CD4-positive, alpha-beta T cell treated with Interleukin-1 beta for 1 hour (primary cell): ENCODE results near the gene TBXAS1.

Source experiments
- DNase-seq, 2 donors: peaks; one replicate each; pipeline ENCODE4 v3.0.0-alpha.2; 2020 to 2022

Gene TBXAS1

DNA sequence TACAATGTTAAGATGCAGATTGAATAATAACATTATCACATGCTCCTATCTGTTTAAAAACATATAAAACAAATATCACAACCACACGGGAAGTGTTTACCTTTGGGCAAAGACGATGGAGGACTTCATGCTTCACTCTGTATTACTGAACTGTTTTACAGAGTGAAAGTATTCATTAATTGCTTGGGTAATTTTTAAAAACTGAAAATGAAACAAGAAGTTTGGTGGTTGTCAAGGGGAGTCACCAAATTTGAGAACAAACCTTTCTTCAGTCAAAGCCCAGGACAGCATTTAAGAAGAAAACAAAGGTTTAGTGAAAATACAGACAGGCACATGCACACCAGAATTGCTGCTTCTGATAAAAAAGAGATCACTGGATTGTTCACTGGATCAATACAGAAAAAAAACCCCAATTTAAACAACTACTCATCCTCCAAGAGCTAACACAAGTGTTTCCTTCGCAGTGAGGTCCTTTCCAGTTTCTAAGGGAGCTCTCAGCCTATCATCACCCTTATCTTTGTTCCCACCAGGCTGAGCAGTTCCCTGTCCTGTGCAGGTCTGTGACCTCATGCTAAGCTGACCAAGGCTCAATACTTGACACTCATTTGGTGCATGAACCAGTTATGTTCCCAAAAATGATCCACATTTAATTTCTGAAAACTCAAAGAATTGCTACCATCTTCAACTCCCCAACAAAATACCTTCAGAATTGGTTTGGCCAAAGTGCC is 224.9 kb downstream of the TBXAS1 start:
- no peak for DNase-seq

DNA sequence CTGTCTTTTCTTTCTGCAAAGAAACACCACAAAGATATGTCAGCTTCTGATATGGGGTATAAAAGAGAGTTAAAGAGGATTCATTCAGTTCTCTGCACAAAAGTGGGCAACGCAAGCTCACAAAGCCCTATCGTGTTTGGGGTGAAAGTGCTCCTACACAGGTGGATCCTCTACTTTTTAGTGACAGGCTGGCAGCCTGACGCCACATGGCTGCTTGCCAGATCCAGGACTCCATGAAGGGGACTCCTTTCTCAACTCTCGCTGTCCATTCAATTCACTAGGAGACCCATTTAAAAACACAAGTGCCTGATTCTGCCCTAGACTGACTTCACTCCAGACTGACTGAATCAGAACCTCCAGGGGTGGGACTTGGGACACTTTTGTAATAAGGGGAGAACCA is 225.7 kb downstream of the TBXAS1 start:
- no peak for DNase-seq

DNA sequence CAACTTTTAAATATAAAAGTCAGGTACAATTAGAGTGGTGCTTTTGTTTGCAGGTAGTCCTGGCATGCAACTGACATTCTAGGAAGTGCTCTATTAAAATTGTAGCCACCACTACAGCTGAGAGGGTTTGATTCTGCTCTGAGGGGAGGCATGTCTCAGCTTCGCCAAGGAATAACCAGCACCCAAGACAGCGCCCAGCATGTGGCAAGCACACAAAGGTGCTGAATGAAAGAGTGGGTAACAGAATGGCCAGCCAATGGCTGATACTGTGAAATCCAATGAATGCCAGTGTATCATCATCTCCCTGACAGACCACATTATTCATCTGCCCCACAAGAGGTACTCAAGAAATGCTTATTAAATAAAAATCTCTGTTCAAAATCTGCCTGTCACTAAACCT is 226.8 kb downstream of the TBXAS1 start:
- no peak for DNase-seq

DNA sequence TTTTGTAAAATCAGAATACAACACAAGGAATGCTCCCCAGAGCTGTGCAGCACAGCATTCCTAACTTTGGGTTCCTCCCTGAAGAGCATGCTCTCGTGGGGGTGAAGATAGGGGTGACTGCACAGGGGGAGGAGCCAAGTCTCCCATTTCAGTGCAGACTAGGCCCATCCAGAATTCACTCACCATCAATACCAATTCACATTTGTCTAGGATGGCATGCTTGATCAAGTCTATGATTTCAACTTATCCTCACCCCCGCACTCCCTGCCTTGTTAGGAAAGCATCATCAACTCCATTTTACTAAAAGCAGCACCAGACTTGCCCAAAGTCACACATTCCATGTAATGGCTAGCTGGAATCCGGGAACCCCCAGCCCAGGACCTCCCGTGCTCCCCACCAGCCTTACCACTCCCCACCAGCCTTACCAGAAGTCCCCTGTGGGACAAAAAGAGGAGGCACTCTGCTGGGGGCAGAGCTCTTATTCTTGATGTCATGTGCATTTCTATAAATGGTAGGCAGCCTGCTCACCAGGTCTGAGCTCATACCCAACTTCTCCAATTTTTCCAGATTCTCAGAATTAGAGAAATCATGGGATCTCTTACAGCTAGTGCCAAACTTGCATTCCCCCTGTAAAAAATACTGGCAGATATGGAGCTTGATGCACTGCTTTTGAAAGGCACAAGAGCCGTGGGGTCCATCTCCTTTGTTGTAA is 227.5 kb downstream of the TBXAS1 start:
- no peak for DNase-seq

DNA sequence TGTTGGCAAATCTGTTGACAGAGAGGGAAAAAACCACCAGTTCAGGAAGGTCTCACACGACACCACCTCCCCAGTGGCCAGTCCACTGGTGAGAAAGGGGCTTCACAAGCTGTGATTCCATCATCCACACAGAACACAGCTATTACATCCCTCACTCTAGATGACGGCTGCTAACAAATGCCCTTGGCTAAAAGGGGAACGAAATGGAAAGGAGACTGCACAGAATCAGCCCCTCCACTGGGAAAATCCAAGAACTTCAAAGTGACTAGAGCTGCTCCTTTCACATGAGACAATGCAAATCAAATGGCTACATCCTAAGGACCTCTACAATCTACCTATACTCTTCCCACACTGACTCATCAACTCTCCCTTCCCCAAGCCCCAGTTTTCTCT is 228.1 kb downstream of the TBXAS1 start:
- no peak for DNase-seq

DNA sequence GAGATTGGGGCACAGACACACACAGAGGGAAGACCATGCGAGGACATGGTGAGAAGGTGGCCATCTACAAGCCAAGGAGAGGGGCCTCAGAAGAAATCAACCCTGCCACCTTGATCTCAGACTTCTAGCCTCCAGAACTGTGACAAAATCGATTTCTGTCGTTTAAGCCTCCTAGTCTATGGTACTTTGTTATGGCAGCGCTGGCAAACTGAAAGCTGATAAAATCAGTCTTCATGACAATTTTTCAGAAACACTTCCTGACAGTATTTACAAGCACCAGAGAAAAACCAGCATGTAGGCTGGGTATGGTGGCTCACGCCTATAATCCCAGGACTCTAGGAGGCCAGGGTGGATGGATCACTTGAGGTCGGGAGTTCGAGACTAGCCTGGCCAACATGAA is 229.5 kb downstream of the TBXAS1 start:
- no peak for DNase-seq

DNA sequence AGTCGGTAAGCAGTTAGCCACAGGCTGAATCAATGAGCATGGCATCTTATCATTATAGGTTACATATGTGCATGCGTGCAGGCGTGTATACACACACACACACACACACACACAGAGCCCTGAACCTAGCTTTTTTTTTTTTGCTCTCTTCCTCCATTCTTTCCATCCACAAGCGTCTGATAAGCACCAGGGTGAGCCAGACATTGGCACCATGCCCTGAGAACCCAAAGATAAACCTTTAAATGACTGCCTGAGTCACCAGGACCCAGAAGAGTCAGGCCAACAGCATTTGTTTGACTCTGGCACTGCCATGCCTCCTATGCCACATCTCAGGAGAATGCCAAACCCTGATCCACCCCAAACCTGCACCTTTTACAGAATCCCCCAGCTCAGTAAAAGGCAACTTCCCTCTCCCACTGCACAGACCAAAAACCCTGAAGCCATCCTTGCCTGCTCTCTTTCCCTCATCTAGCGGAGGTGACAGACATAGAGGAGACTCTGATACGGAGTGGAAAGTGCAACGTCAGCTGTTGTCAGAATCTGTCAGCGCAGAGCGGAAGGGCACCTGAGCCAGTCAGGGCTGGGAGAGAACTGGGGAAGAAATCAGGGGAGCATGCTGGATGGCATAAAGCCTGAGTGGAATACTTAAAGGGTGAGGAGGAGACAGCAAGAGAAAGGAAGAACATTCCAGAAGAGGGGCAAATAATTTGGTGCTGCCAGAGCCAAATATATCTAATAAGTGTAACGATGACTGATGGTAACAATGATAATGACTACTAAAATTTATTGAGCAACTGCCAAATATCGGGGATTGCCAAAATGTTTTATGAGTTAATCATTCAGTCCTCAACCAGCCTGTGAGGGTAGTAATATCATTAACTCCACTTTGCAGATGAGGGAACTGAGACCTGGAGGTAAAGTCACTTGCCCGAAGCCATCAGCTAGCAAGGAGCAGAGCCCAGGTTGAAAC is 230.5 kb downstream of the TBXAS1 start:
- no peak for DNase-seq

DNA sequence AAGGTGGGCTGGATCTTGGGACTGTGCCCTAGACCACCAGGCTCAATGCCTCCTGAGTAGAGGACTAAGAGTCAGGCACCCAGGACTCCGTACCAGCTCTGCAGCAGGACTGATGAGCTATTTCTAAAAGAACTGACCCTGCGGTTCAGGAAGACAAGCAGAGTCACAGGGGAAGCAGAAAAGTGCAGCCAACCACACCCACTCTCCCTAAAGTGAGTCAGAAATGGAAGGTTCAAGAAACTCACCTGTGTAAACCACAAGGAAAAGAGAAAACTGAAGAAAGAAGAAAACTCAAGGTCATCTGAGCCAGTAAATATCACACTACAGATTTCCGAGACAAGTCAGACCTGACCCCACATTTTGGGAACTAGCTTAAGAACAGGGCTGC is 231.2 kb downstream of the TBXAS1 start:
- DNase-seq, result no peak

DNA sequence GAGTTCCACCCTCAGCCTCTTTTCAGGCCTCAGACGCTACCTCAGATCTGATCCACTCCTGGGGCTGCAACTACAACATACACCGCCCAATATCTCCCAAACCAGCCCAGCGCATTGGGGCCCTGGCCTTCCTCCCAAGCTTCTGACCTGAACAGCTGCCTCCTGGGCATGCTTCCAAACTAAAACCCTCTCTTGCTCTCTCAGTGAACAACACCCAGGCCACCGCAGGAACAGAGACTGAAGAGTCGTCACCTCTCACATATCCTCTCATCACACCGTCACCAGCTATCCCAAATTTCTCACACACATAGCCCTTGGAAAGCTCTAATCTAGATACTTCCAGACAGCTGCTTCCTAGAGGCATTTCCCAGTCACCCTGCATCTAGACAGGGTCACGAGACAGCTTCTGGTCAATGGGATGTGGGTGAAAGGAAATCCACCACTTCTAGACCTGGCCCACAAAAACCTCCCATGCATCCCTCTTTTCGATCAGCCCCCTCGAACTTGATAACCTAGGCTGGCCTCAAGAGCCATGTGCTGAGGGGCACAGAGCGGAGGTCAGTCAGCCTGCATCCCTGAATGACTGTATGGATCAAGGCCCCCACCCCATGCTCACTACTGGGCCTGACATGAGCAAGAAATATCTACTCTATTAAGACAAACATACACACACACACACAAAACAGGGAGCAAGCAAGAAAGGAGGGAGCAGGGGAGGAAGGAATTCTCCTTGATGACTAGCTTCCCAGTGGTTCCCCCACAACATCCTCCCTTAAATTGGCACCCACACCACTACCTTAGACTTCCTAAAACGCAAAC is 231.9 kb downstream of the TBXAS1 start:
- DNase-seq, result no peak

DNA sequence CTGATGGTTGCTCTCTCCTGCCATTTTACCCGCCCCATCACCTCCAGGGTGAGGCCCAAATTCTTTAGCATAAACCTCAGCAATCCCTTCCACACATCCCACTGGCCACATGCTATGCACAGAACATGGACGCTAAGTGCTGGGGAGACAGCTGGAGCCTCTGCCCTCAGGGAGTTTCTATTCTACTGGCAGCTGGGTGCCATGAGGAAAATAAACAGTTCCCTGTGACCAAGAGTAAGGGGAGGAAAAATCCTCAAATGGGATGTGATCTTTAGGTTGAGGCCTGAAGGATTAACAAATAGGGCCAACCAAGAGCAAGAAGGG is 232.5 kb downstream of the TBXAS1 start:
- DNase-seq, result no peak

DNA sequence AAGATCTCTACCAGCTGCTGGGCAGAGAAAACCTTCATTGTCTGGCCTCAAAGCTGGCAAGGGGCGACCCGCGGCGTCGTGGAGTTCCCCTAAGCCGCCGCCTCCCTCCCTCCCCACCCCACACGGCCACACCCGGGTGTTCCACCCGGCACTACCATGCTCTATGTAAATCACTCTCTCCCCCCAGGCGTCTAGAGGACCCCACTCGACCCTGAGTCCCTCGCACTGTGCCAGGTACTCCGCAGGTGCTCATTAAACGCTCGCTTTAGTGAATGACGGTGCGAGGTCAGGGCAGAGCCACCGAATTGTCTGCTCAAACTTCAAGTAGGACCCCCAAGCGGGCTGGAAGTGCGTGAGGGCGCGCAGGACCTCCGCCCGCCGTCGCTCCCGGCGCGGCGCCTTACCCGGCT is 233.1 kb downstream of the TBXAS1 start:
- DNase-seq, result peak; percentile 66 to 70

DNA sequence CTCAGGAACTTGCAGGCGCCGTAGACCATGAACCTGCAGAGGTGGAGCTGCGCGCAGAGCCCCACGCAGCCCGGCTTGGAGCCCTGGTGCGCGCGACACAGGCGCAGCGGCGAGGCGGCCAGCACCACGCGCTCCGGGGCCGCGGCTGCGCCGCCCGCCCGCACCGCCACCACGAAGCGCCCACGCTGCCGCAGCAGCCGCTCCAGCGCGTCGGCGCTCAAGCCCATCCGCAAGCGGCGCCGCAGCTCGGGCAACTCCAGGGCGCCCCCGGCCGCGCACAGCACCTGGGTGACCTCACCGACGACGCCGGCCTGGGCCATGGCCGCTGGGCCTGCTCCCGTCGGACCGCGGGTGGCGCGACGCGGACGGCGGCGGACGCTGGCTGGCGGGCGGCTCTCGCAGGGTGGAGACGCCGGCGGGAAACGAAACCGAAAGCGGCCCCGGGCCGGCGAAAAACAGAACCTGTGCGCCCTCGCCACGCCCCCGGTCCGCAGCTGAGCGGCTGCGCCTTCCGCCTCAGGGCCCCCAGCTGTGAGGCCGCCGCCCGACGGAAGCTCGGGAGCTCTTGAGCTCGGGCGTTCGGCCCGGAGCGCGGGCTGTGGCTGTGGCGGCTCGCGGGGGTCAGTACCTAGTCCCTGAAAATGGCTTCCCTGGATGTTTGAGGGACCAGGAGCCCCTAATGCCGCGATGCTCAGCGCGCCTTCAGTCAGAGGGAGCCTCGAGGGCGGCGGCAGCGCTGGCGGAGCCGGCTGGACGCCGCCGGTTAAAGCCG is 233.7 kb downstream of the TBXAS1 start, which contains the start of gene PARP12:
Gene PARP12, minus strand, starts transcription at position 424 of the 772 bp plus-strand sequence. Its CDS starts 104 bp downstream, at position 320.
- DNase-seq, result peak; percentile 89 to 90

DNA sequence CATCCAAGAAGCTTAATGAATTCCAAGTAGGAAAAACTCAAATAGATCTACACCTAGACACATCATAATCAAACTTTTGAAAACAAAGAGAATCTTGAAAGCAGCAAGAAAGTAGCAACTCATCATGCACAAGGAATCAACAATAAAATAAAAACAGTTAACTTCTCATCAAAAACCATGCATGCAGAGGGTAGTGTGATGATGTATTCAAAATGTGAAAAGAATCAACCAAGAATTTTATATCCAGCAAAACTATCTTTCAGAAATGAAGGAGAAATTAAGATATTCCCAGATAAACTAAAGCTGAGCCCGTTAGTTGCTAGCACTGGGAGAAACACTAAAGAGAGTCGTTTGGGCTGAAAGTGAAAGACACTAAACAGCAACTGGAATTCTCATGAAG is 238.0 kb downstream of the TBXAS1 start:
- DNase-seq, result no peak

DNA sequence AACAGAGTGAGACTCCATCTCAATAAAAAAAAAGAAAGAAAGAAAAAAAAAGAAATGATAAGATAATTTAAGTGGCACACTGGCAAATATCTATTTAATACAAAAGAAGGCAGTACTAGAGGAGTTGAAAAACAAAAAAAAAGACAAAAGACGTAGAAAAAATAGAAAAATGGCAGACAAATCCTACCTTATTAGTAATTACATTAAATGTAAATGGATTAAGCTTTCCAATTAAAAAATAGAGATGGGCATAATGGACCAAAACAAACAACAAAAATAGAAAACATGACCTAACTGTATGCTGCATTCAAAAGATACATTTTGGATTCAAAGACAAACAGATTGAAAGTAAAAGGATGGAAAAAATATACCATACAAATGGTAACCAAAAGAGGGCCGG is 239.0 kb downstream of the TBXAS1 start:
- no peak for DNase-seq

DNA sequence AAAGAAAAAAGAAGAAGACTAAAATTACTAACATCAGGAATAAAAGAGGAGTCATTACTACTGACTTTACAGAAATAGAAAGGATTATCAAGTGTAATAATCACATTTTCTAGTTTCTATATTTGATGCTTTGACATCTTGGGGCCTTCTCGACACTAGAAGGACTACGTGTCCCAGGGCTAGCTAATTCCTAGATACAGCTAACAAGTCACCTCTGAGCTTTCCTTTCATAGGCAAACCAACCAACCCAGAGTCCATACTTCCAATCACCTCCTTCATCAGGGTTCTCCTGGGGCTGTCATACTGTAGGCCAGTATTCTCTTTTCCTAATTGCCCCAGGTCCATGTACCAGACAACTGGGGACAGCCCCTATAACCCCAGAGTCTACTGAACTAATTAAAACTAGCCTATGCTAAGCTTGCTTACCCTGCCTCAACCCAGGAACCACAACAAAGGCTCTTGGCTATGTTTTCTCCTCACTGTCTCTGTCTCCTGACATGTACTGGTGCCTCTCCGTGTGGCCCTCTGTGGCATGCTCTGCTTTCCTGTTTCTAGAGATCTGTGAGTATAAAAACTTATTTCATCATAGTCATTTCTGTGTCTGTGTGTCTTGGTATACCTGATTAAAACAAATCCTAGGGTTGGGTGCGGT is 240.4 kb downstream of the TBXAS1 start:
- no peak for DNase-seq
